Activated naive CD4-positive, alpha-beta T cell treated with anti-CD3 and anti-CD28 coated beads, Interleukin-2, amount 10 ng/mL, durations not matched to agents 7 days and 5 days (primary cell): ENCODE measurements around the gene IKZF5.

Source experiments
- CTCF ChIA-PET: fragments of 350-600 bp; sonication (Branson Sonifier 250); formaldehyde crosslinking; loops from one replicate; lab custom pipeline; 2021; ENCODE audit warnings: antibody characterized with exemption; lab: Charles Lee
- DNase-seq: peaks from one replicate; pipeline ENCODE4 v3.0.0-alpha.2; 2020
- H3K27ac Mint-ChIP-seq: one replicate; pipeline ENCODE4 v1.8.0; 2021; ENCODE audit warnings: mild to moderate bottlenecking, moderate library complexity, mixed read lengths
- H3K27me3 Mint-ChIP-seq: one replicate; pipeline ENCODE4 v1.8.0; 2021; ENCODE audit warnings: mild to moderate bottlenecking, mixed read lengths
- H3K36me3 Mint-ChIP-seq: one replicate; pipeline ENCODE4 v1.8.0; 2021; ENCODE audit warnings: mixed read lengths
- H3K4me1 Mint-ChIP-seq: one replicate; pipeline ENCODE4 v1.8.0; 2021; ENCODE audit warnings: mixed read lengths
- H3K4me3 Mint-ChIP-seq: one replicate; pipeline ENCODE4 v1.8.0; 2021; ENCODE audit warnings: mild to moderate bottlenecking, moderate library complexity, mixed read lengths
- H3K9me3 Mint-ChIP-seq: one replicate; pipeline ENCODE4 v1.8.0; 2021; ENCODE audit warnings: mixed read lengths

IKZF5 gene

GRCh38 chr10:123008355-123009104 lies at the start of gene IKZF5, which contains the start of gene ACADSB:
Gene IKZF5 (minus strand): TSS chr10:123008795. CDS start chr10:122998625, 10,170 bp downstream.
Gene ACADSB (plus strand): TSS chr10:123009006. CDS start chr10:123009030, 24 bp downstream.
- Mint-ChIP-seq H3K4me3 (peak within 1 kb of the TSS; percentile 97), H3K27me3 (no peaks in the 10 kb centered on the region), H3K9me3 (no peaks in the 10 kb centered on the region), H3K36me3 (peaks cover 10% of the 10 kb centered on the region), H3K4me1 (peaks cover 41% of the 10 kb centered on the region), H3K27ac (peak within 1 kb of the TSS; percentile 98)
- CTCF ChIA-PET = interaction anchor here (1.0 to 2.1 kb wide), 5 partner anchors 9 to 28 kb away, joined by 3 to 8 read pairs (median 3); partner anchors contain the start of gene PSTK
- peak; percentile 98 for DNase-seq

- H3K36me3 Mint-ChIP-seq = peaks cover 2% of the 10 kb centered on the region
- H3K4me3 Mint-ChIP-seq = no peak overlapping the region
- H3K9me3 Mint-ChIP-seq = no peaks in the 10 kb centered on the region
- CTCF ChIA-PET = no interaction called here
- no peaks in the 10 kb centered on the region for H3K4me1 Mint-ChIP-seq
- peaks cover 3% of the 10 kb centered on the region for H3K27me3 Mint-ChIP-seq
- H3K27ac Mint-ChIP-seq = no peak overlapping the region
- no peak for DNase-seq
Measured at GRCh38 chr10:123057968-123058367, 49.4 kb upstream of the IKZF5 start.

GRCh38 chr10:123045961-123046731 lies 37.6 kb upstream of the IKZF5 start:
- CTCF ChIA-PET = interaction anchor here (1.1 to 1.8 kb wide), 4 partner anchors 20 to 514 kb away, joined by 3 to 5 read pairs (median 3); no protein-coding TSS in a partner anchor
- no peaks in the 10 kb centered on the region for H3K4me1 Mint-ChIP-seq
- no peak overlapping the region for H3K4me3 Mint-ChIP-seq
- H3K36me3 Mint-ChIP-seq = no peaks in the 10 kb centered on the region
- H3K9me3 Mint-ChIP-seq = no peaks in the 10 kb centered on the region
- no peaks in the 10 kb centered on the region for H3K27me3 Mint-ChIP-seq
- no peak for DNase-seq
- H3K27ac Mint-ChIP-seq = no peak overlapping the region

GRCh38 chr10:123044391-123044790 lies 35.8 kb upstream of the IKZF5 start:
- no peak overlapping the region for H3K4me3 Mint-ChIP-seq
- H3K9me3 Mint-ChIP-seq = no peaks in the 10 kb centered on the region
- H3K27me3 Mint-ChIP-seq = no peaks in the 10 kb centered on the region
- peaks cover 2% of the 10 kb centered on the region for H3K4me1 Mint-ChIP-seq
- no peak for DNase-seq
- no peak overlapping the region for H3K27ac Mint-ChIP-seq
- no peaks in the 10 kb centered on the region for H3K36me3 Mint-ChIP-seq
- CTCF ChIA-PET = interaction anchor here (1.8 to 2.2 kb wide), 2 partner anchors 24 to 514 kb away, joined by 5 to 9 read pairs; no protein-coding TSS in a partner anchor

- peak; percentile 69 for DNase-seq
- no peak overlapping the region for H3K27ac Mint-ChIP-seq
- CTCF ChIA-PET = interaction anchor here (0.6 to 2.2 kb wide), 13 partner anchors 9 to 515 kb away, joined by 3 to 9 read pairs (median 3); no protein-coding TSS in a partner anchor
Measured at GRCh38 chr10:123043409-123043925, 34.9 kb upstream of the IKZF5 start.

GRCh38 chr10:123042708-123043408 lies 34.3 kb upstream of the IKZF5 start:
- peaks cover 8% of the 10 kb centered on the region for H3K4me1 Mint-ChIP-seq
- no peak overlapping the region for H3K27ac Mint-ChIP-seq
- DNase-seq = no peak
- H3K4me3 Mint-ChIP-seq = no peak overlapping the region
- no peaks in the 10 kb centered on the region for H3K9me3 Mint-ChIP-seq
- no peaks in the 10 kb centered on the region for H3K36me3 Mint-ChIP-seq
- CTCF ChIA-PET = interaction anchor here (0.6 to 2.2 kb wide), 13 partner anchors 10 to 1041 kb away, joined by 3 to 9 read pairs (median 3); no protein-coding TSS in a partner anchor
- H3K27me3 Mint-ChIP-seq = no peaks in the 10 kb centered on the region

More at GRCh38 chr10:123043409-123043925, 34.9 kb upstream of the IKZF5 start:
- Mint-ChIP-seq H3K9me3 (no peaks in the 10 kb centered on the region), H3K4me1 (peaks cover 8% of the 10 kb centered on the region), H3K4me3 (no peak overlapping the region), H3K36me3 (no peaks in the 10 kb centered on the region), H3K27me3 (no peaks in the 10 kb centered on the region)

GRCh38 chr10:123039632-123039930 lies 31.0 kb upstream of the IKZF5 start:
- Mint-ChIP-seq H3K36me3 (peaks cover 5% of the 10 kb centered on the region), H3K9me3 (no peaks in the 10 kb centered on the region), H3K27me3 (no peaks in the 10 kb centered on the region), H3K4me3 (no peak overlapping the region), H3K27ac (no peak overlapping the region), H3K4me1 (peaks cover 8% of the 10 kb centered on the region)
- no peak for DNase-seq
- CTCF ChIA-PET = no interaction called here

- H3K36me3 Mint-ChIP-seq = peaks cover 5% of the 10 kb centered on the region
Measured at GRCh38 chr10:123038782-123039631, 30.4 kb upstream of the IKZF5 start.

GRCh38 chr10:123035467-123036086 lies 27.0 kb upstream of the IKZF5 start:
- peaks cover 8% of the 10 kb centered on the region for H3K4me1 Mint-ChIP-seq
- H3K9me3 Mint-ChIP-seq = no peaks in the 10 kb centered on the region
- H3K4me3 Mint-ChIP-seq = no peak overlapping the region
- CTCF ChIA-PET = interaction anchor here (1.3 kb wide), 1 partner anchor 527 kb away, joined by 4 read pairs; no protein-coding TSS in a partner anchor
- H3K27me3 Mint-ChIP-seq = no peaks in the 10 kb centered on the region
- DNase-seq = no peak
- H3K27ac Mint-ChIP-seq = no peak overlapping the region
- peaks cover 5% of the 10 kb centered on the region for H3K36me3 Mint-ChIP-seq

More at GRCh38 chr10:123038782-123039631, 30.4 kb upstream of the IKZF5 start:
- Mint-ChIP-seq H3K4me1 (peaks cover 8% of the 10 kb centered on the region), H3K4me3 (no peak overlapping the region), H3K27me3 (no peaks in the 10 kb centered on the region), H3K9me3 (no peaks in the 10 kb centered on the region), H3K27ac (no peak overlapping the region)
- no peak for DNase-seq
- CTCF ChIA-PET = interaction anchor here (1.4 kb wide), 1 partner anchor 16 kb away, joined by 3 read pairs; no protein-coding TSS in a partner anchor

GRCh38 chr10:123034332-123034731 lies 25.7 kb upstream of the IKZF5 start:
- no peaks in the 10 kb centered on the region for H3K9me3 Mint-ChIP-seq
- no peak overlapping the region for H3K27ac Mint-ChIP-seq
- CTCF ChIA-PET = interaction anchor here (1.2 kb wide), 1 partner anchor 13 kb away, joined by 4 read pairs; no protein-coding TSS in a partner anchor
- DNase-seq = no peak
- H3K36me3 Mint-ChIP-seq = peaks cover 5% of the 10 kb centered on the region
- H3K27me3 Mint-ChIP-seq = no peaks in the 10 kb centered on the region
- H3K4me3 Mint-ChIP-seq = no peak overlapping the region
- peaks cover 5% of the 10 kb centered on the region for H3K4me1 Mint-ChIP-seq

- H3K9me3 Mint-ChIP-seq = no peaks in the 10 kb centered on the region
- no peaks in the 10 kb centered on the region for H3K4me1 Mint-ChIP-seq
- DNase-seq = no peak
- no peak overlapping the region for H3K4me3 Mint-ChIP-seq
- CTCF ChIA-PET = no interaction called here
- H3K36me3 Mint-ChIP-seq = peaks cover 3% of the 10 kb centered on the region
- H3K27me3 Mint-ChIP-seq = no peaks in the 10 kb centered on the region
- H3K27ac Mint-ChIP-seq = no peak overlapping the region
Measured at GRCh38 chr10:123031124-123031523, 22.5 kb upstream of the IKZF5 start.

- CTCF ChIA-PET = no interaction called here
- DNase-seq = no peak
- H3K4me3 Mint-ChIP-seq = no peak overlapping the region
- no peaks in the 10 kb centered on the region for H3K36me3 Mint-ChIP-seq
- H3K9me3 Mint-ChIP-seq = no peaks in the 10 kb centered on the region
- H3K4me1 Mint-ChIP-seq = peaks cover 13% of the 10 kb centered on the region
- no peaks in the 10 kb centered on the region for H3K27me3 Mint-ChIP-seq
- no peak overlapping the region for H3K27ac Mint-ChIP-seq
Measured at GRCh38 chr10:123027861-123028260, 19.3 kb upstream of the IKZF5 start.
